ENCODE results near the gene HAGH.

Gene HAGH

DNA sequence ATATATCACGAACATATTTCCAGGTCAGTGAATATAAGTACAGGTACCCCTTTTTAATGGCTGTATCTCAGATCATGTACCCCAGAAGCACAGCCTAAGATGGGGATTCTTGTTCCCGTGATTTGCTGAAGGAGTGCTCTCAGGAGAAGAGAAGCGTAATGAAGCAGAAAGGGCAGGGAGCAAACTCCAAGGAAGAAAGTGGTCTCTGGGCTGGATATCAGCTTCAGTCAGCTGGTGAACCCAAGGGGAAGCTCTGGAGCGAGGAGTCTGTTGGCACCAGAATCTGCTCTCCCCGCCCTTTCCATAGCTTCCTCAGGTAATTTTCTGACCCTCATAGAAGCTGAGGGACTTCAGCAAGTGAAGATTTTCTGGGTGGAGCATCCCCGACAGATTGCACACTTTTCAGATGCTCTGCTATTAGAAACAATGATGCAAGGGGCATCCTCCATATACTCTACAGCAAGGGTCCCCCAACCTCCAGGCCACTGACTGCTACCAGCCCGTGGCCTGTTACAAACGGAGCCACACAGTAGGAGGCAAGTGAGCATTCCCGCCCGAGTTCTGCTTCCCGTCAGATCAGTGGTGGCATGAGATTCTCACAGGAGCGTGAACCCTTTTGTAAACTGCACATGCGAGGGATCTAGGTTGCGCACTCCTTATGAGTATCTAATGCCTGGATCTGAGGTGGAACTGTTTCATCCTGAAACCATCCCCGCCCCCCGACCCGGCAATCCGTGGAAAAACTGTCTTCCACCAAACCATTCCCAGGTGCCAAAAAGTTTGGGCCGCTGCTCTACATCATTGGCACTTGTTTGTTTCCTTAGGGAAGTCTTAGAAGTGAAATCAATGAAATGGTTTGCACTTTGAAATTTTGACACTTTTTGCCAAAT lies 4.8 kb upstream of the HAGH start:
- no peak for DNase-seq (ENCODE audit: low read depth in 2 of 2)

DNA sequence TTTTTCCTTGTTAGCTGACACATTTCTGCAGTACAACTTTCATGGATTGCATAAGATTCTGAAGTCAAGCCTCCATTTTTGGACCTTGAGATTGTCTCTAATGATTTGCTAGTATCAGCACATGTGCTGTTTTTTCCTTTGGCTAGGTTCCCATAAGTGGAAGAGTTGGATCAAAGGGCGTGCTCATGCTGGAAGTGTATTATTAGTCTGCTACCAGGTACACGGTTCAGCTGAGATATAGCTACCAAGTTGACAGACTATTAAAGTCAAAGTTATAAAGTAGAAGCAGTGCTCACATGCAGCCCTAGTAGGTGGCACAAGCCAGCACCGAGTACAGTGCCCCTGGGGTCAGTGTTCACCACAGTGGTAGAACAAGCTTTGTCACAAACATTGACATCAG lies 3.6 kb upstream of the HAGH start:
- DNase-seq (ENCODE audit: low read depth in 2 of 2): no peak

DNA sequence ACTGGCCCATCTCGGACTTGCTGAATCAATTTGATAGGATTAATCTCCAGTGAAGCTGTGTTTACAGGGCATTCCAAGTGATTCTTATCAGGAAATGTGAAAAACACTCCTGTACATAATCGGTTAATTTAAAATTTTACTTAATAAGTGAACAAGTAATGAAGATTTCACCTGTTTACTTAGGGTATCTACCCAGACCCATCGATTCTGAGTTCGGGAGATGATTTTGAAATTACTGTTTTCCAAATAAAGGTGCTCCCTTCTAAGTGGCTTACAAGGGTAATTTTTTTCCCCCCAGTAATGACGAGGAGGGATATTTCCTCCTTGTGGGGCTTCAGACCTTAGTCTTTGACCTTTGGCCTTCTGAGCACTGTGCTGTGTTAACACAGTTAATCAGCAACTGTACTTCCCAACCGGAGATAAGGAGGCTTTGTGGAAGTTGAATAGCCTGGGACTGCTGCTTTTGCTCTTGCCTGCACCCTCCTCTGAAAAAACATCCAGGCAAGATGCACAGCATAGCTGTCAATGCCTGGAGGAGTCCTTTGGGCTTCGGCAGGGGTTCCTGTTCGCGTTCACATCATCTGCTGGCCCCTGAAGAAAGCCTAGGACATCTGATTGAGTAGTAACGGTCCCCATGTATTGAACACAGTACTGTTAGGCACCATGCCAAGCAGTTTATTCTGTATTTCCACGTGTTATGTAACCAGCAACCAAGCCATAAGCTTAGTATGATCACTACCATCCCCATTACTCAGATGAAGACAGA lies 2.2 kb upstream of the HAGH start:
- DNase-seq (ENCODE audit: low read depth in 2 of 2): no peak

DNA sequence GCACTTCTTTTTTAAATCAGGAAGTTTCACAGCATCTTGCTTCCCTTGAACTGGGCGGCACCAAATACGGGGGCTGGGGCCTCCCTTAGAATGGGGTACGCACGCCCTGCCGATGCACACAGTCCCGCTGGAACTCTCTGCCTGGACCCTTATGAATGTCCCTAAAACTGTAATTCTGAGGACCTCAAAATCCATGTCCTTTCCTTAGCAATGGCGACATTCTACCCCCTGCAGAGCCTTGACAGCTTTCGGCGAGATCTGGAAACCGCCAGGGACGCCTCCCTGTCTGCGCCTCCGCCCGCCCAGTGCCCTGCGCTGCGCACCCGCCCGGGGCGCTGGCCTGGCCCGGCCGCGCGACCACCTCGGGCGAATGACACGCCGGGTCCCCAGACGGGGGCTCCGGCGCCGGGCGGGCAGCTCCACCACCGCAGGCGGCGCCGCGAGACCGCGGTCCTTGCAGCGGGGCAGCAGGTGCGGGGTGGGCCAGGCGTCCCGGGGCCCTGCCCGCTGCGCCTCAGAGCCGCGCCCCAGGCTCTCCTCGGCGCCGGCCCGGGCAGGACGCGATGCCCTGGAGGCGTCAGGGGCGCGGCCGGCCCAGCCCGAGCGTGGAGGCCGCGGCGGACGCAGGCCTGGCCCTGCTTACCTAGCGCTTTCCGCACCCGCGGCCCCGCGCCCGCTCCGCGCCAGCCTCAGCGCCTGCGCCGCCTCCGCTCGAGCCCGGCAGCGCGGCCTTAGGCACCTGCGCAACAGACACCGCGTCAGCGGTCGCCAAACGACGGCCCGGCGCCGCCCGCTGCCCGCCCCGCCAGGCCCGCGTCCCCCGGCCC lies 548 bp downstream of the HAGH start:
- DNase-seq (ENCODE audit: low read depth in 2 of 2): peak; percentile 59 to 65

DNA sequence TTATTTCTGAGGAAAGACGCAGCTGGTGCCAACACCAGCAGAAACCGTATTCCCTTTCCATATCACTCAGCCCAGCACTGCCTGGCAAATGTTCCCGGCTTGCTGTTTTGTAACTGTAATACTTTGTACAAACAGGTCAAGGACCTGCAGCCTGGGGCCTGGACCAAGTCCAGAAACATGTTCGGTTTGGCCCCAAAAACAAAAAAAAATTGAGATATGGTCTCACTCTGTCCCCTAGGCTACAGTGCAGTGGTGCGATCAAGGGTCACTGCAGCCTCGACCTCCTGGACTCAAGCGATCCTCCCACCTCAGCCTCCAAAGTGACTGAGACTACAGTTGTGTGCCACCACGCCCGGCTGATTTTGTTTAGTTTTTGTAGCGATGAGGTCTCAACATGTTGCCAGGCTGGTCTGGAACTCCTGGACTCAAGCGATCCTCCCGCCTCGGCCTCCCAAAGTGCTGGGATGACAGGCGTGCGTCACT lies 1.2 kb downstream of the HAGH start:
- DNase-seq (ENCODE audit: low read depth in 2 of 2): no peak

DNA sequence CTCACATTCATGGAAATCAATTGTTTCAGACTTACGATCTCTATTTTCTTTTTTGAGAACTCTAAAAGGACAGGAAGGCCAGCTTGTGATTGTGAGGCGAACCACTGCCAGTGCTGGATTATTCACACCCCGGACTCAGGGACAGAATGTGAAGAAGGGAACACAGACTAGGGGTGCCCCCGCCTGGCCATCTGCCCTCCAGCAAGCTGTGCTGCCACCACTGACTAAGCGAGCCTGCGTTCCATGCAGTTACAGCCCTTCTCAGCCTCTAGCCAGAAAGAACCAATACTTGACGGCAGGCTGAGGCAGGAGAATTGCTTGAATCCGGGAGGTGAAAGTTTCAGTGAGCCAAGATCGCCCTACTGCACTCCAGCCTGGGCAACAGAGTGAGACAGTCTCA lies 2.8 kb downstream of the HAGH start:
- DNase-seq (ENCODE audit: low read depth in 2 of 2): no peak

DNA sequence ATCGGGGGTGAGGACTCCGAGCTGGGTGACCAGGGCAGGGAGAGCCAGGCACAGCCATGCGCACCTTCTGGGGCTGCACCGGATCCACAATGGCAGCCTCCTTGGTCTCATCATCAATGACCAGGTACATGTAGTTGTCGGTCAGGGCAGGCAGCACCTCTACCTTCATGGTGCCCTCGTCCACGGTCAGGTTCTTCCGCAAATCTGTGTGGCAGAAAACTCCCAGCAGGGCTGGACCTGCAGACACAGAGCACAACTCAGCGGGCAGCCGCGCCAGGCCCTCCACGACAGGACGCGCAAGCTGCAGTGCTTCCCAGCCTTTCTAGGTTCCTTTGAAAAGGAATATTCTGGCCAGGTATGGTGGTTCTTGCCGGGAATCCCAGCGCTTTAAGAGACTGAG lies 3.8 kb downstream of the HAGH start:
- no peak for DNase-seq (ENCODE audit: low read depth in 2 of 2)

DNA sequence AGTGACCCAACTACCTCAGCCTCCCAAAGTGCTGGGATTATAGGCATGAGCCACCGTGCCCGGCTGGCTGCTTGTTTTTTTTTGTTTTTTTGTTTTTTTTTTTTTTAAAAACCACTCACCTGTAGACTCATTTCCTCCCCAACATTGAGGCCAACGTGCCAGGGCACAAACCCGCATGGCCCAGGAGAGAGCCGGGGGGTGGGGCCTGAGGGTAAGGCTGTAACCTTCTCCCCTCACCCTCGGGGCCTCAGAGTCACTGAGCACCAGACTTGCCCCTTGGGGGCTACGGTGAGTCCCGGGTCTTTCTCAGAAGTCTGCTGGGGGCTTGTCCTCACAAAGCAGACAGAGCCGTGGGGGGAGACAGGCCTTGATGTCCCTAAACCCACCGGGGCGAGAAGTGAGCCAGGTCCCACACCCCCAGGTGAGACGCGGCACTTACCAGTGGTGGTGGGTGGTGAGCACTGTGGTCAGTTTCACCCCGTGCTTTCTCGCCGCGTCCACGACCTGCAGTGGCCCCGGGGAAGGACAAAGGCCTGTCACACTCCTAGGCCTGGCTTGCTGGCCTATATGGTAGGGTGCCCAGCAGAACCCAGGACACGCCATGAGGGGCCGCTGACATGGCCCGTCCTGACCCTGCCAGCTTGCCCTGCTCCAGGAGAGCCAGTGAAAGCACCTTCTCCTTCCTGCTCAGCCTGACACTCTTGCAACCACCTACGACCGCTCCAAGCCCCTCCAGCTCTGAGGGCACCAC lies 4.6 kb downstream of the HAGH start:
- DNase-seq (ENCODE audit: low read depth in 2 of 2): no peak

DNA sequence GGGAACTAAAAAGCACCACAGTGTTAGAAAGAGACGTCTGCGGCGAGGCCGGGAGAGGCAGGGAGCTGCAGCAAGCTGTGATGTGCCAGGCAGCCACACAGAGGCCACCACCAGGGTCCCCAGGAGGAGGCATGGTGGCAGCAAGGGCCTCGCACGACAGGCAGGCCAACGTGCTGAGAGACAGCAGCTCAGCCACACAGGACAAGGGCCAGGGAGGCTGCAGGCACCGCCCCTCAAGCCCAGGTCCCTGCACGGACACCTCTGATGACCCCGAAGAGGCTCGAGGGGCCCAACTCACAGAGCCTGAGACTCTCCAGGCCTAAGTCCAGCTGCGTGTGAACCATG lies 5.7 kb downstream of the HAGH start:
- no peak for DNase-seq (ENCODE audit: low read depth in 2 of 2)

DNA sequence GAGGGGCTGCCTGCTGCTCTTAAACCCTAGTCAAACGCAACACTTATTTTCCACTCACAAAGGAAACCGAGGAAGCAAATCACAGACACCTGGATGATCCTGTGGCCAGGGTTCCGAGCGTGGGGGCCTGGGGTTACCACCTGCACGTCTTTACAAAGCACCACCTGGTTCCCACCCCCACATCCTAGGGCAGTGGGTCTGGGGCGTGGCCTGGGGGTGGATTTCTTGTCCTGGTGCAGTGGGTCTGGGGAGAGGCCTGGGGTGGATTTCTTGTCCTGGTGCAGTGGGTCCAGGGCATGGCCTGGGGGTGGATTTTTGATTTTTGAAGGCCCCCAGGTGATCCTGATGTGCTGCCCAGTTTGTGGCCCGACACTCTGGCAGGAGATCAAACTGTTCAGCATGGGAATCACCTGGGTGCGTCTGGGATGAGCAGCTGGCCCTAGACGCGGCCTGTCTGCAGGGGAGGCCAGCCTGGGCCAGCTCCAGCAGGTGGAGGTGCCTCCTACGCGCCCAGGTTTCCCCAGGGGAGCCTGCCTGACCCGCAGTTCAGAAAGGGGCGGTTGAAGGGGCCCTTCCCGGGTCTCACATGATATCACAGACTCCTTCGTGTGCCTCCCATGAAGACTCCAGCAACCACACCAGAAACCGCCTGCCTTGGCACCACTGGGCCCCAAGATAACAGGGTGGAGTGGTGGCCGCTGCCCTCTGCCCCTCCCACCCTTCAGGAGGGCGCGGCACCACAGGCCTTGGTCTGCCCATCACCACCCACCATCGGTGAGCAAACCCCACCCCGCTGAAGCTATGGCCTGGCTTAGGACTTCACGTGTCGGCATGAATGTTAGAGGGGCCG lies 6.3 kb downstream of the HAGH start:
- no peak for DNase-seq (ENCODE audit: low read depth in 2 of 2)

DNA sequence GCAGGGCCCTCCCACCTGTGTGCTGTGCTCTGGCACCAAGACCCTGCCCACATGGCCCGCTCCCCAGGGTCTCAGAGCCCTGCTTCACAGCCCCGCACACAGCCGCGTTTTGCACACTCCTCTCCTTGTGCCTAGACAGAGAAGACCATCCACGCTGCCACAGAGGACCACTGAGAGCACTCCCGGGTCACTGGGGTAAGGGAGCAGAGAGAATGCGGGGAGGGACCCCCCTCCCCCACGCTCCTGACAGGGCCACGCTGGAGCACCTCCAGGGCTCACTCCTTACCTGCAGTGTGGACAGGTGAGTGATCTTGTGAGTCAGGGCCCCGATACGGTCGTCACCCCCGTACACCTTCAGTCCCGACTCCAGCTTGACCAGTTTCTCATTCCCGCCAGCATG lies 7.0 kb downstream of the HAGH start:
- DNase-seq (ENCODE audit: low read depth in 2 of 2): no peak

DNA sequence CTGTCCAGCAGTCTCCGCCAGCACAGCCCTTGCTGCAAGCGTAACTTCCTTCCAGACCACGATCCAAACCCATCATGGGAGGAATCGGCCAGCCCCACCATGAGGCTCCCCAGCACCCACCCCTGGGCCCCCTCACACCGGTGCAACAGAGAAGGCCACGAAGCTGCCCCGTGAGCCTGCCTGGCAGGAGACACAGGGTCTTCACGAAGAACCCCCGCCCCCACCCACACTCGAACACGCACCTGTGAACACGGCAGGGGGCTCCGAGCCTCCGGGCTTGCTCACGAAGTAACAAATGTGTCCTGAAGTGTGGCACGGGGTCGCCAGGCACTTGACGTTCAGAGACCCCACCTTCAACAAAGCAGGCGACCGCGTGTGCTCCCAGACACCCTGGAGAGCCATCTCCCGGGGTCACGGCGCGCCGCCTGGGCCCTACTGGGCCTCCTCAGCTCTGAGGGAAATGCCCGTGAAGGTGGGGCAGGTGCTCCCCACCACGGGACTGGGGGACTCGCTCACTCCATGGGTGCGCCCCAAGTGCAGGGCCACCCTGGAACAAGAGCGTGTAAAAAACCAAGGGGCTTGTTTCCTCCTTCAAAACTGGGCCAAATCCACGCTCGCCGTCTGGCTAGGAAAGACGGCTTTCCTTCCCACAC lies 7.6 kb downstream of the HAGH start:
- no peak for DNase-seq (ENCODE audit: low read depth in 2 of 2)

DNA sequence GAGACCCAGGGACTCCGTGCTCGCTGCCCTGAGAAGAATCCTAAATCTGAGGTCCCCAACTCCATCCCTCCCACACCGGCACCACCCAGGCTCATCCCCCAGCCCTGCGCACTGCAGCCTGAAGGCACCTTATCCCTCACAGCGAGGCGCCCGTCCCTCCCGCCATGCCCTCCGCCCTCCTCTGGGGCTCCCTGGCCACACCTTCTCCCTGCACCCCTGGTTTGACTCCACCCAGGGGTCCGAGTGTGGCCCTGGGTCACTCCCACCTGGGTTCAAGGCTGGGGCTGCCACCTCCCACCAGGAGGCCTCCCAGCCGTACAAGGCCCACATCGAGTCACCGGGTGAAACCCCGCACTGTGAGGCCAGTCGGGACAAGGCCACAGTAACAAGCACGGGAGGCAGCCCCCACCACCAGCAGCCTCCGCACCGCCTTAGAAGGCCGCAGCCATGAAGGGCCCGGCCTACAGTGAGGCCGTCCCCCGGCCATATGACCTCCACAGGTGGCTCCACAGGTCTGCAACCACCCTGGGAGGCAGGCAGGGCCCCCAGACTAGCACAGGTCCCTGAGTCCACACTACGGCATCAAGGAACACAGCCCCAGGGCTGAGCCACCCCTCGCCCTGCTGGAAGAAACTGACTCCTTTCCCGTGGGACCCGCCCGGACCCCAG lies 8.3 kb downstream of the HAGH start:
- DNase-seq (ENCODE audit: low read depth in 2 of 2): no peak

DNA sequence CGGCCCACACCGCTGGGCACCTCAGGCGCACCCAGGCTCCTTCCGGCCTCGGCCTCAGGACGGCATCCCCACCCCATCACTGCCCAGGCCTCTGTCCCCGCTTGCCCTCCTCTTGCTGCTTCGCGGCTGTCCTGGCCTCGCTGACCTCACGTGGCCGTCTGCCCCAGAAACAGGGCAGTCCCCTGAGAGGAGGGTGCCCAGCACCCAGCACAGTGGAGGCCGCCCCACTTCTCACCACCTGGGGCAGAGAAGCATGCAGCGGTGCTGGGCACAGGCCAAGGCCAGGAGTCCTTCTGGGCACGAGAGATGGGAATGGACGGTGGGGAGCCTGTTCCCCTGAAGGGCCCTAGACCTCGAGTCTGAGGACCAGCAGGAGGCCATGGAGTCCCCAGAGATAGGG lies 8.9 kb downstream of the HAGH start:
- DNase-seq (ENCODE audit: low read depth in 2 of 2): no peak

DNA sequence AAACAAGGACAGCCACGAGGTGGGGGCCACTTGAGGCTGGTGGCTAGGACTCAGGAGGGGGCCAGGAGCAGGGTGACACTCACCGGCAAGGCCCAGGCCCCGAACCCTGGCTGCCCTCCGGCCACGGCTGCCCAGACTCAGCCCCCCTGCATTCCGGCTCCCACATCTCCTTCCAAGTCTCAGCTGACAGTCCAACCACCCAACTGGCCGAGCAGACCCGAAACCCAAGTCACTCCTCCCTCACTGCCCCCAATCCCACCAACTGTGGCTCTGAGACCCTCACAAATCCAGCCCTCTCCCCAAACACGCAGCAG lies 9.4 kb downstream of the HAGH start:
- DNase-seq (ENCODE audit: low read depth in 2 of 2): no peak

DNA sequence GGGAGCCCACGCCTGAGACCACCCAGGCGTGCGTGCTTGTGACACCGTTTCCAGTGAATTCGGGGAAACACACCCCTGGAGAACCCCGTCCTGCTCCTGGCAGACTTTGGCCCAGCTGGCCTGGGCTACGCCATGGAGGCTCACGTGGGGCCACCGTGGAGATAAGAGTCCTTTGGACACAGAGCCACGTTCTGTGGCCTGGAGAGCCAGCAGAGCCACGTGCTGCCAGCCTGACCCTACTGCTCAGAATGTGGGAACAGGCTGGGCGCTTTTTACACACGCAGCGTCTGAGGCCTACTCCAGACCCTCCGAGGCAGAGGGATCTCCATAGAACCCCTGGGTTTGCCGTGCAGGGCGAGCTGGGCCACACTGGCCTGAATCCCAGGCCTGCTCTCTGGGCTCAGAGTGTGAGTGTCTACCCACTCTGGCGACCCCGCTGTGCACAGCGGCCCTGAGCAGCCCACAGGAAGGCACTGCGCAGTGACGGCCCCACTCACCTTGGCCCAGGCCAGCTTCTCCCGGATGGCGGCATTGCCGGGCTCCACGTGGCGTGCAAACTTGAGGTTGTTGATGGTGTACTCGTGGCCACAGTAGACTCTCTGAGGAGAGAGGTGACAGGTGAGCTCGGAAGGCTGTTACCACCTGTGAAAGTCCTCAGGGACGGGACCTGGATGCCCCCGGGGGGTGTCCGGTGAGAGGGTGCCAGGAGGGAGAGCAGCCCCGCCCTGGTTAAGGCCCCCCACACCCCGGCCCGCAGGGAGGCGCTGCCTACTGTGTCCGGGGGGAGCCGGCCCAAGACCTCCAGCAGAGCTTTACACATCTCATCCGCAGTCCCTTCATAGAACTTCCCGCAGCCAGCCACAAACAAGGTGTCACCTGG lies 10.0 kb downstream of the HAGH start:
- no peak for DNase-seq (ENCODE audit: low read depth in 2 of 2)

DNA sequence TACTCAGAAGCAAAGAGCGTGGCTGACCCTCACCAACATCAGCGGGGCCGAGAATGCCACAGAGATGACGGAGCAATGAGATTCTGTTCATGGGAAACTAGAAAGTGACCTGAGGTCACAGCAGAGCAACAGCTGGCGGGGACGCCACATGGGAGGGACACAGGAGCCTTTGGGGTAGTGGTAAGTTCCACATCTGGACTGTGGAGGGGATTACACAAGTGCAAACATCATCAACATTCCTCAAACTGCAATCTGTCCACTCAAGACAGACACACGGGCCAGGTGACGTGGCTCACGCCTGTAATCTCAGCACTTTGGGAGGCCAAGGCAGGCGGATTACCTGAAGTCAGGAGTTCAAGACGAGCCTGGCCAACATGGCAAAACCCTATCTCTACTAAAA lies 11.2 kb downstream of the HAGH start:
- DNase-seq (ENCODE audit: low read depth in 2 of 2): no peak

DNA sequence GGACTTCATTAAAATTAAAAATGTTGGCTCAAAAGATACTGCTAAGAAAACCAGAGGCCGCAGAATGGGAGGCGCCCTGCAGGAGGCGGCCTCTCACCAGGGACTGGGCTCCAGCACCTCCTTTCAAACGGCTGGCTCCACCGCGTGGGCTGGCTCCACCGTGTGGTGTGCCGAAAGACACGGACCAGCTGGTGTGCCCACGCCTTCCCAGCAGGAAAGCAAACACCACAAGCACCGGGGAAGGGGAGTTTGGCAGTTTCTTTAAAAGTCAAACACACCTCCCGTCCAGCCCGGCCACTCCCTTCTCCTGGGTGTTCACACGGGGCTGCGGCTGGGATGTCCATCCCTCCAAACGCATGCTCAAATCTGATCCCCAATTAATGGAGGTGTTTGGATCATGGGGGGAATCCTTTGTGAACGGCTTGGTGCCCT lies 13.9 kb downstream of the HAGH start:
- DNase-seq (ENCODE audit: low read depth in 2 of 2): peak; percentile 38 to 49

DNA sequence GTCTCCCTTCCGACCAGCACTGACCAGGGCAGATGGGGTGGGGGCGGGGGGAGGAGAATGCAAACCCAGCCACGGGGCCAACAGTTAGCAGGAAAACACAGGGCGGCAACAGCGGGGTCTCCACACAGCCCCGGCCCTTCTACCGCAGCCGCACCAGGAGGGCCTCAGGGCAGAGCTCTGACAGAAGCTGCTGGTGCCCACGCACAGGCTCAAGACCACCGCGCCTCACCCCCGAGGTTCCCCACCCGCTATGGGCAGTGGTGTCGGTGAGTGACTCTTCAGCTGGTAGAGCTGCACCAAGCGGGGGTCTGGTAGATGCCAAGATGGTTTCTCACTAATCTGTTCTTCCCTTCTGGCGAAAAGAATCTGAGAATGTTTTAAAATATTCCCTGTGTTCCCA lies 16.1 kb downstream of the HAGH start:
- no peak for DNase-seq (ENCODE audit: low read depth in 2 of 2)

Measured in stimulated activated CD8-positive, alpha-beta memory T cell treated with anti-CD3 and anti-CD28 coated beads, Interleukin-15, amount 100 ng/mL, for 48 hours (primary cell).